Ovary (tissue), 3 donors: ENCODE results near the gene RB1.
"Not testable (repeated sequence)": the region's sequence is repeated elsewhere in the genome, so short reads cannot be mapped to it uniquely, and the experiment has no call there.

ENCODE experiments used
- CTCF ChIP-seq, 3 donors: fragments of 450-650 bp in 2 of 3; fragments of 200-600 bp in 1 of 3; IDR thresholded peaks; one replicate each; pipeline versions ENCODE4 v1.5.1 to v1.8.0; 2016 to 2022; ENCODE audit warnings: antibody characterized with exemption in 3 of 3, mild to moderate bottlenecking in 1 of 3
- EP300 ChIP-seq: sonication (generic); formaldehyde crosslinking; IDR thresholded peaks from one replicate; pipeline ENCODE4 v1.6.1; 2017; ENCODE audit warnings: antibody characterized with exemption
- POLR2A ChIP-seq: fragments of 450-650 bp; IDR thresholded peaks from one replicate; pipeline ENCODE4 v1.6.1; 2017; ENCODE audit warnings: antibody characterized with exemption, mild to moderate bottlenecking, moderate library complexity
- donor health status: DM: no; HTN: no; CAD: no.

GRCh38 chr13:48426755-48427298 is 123.3 kb downstream of the RB1 start:
- TF ChIP-seq POLR2A; CTCF (IDR thresholded peaks at IDR 0.05); EP300: not testable (repeated sequence)
